CD14-positive monocyte (primary cell): ENCODE results near the gene ARFGEF3. TPM values are rescaled to one million over a fixed set of nuclear protein-coding genes. Genes with fewer than 3 reads are reported as not detected.

Experiments used
- DNase-seq, 3 donors: peaks; one replicate each; pipeline ENCODE4 v3.0.0-alpha.2; 2011 to 2022
- H2AFZ ChIP-seq: 2 replicates; pipeline ENCODE4 v1.6.0; 2012; ENCODE audit warnings: mild to moderate bottlenecking, low read depth, low read length, inconsistent platforms; ENCODE audit not compliant: insufficient read depth, poor library complexity, severe bottlenecking
- H3K27ac ChIP-seq, 2 donors: 1 replicate in 1 of 2; 2 replicates in 1 of 2; pipeline ENCODE4 v1.5.1; 2012 to 2013; ENCODE audit warnings: low read length in 2 of 2, control low read depth in 1 of 2, inconsistent platforms in 1 of 2, low read depth in 1 of 2, mild to moderate bottlenecking in 1 of 2
- H3K27me3 ChIP-seq, 2 donors: one replicate each; pipeline versions ENCODE4 v1.6.0 to v1.6.1; 2011 to 2013; ENCODE audit warnings: low read length in 2 of 2; ENCODE audit not compliant: control insufficient read depth in 2 of 2, insufficient read depth in 2 of 2
- H3K36me3 ChIP-seq, 2 donors: replicated peaks in 1 of 2; 1 replicate in 1 of 2; 2 replicates in 1 of 2; pipeline versions ENCODE4 v1.5.1 to v1.6.1; 2012 to 2013; ENCODE audit warnings: low read length in 2 of 2, control low read depth in 1 of 2, inconsistent platforms in 1 of 2, mild to moderate bottlenecking in 1 of 2; ENCODE audit not compliant: insufficient read depth in 2 of 2, control insufficient read depth in 1 of 2
- H3K4me1 ChIP-seq, 2 donors: 1 replicate in 1 of 2; 2 replicates in 1 of 2; pipeline versions ENCODE4 v1.5.1 to v1.6.1; 2012 to 2013; ENCODE audit warnings: low read length in 2 of 2, control low read depth in 1 of 2, inconsistent platforms in 1 of 2, mild to moderate bottlenecking in 1 of 2, moderate library complexity in 1 of 2; ENCODE audit not compliant: insufficient read depth in 2 of 2, control insufficient read depth in 1 of 2
- H3K4me2 ChIP-seq: replicated peaks from 2 replicates; pipeline ENCODE3; 2012; ENCODE audit warnings: low read length, moderate library complexity, mild to moderate bottlenecking; ENCODE audit not compliant: poor library complexity, severe bottlenecking; ENCODE audit errors: extremely low read depth
- H3K4me3 ChIP-seq, 3 experiments: fragments of 200-600 bp in 1 of 3; sonication (generic) in 1 of 3; replicated peaks in 1 of 3; 1 replicate in 2 of 3; 2 replicates in 1 of 3; pipeline ENCODE4 v1.5.1; 2011 to 2013; ENCODE audit warnings: low read length in 3 of 3, mild to moderate bottlenecking in 3 of 3, control low read depth in 2 of 3, low read depth in 2 of 3, inconsistent platforms in 1 of 3, moderate library complexity in 1 of 3
- H3K79me2 ChIP-seq: 2 replicates; pipeline ENCODE4 v1.6.0; 2012; ENCODE audit warnings: mild to moderate bottlenecking, control low read depth, inconsistent platforms, low read length, moderate library complexity; ENCODE audit not compliant: insufficient read depth
- H3K9ac ChIP-seq: 2 replicates; pipeline ENCODE4 v1.6.0; 2017; ENCODE audit warnings: low read length, mild to moderate bottlenecking; ENCODE audit not compliant: insufficient read depth, poor library complexity, severe bottlenecking
- H3K9me3 ChIP-seq, 2 donors: replicated peaks in 1 of 2; 1 replicate in 1 of 2; 2 replicates in 1 of 2; pipeline versions ENCODE4 v1.5.1 to v1.6.1; 2012 to 2013; ENCODE audit warnings: low read length in 2 of 2, control low read depth in 1 of 2; ENCODE audit not compliant: control insufficient read depth in 1 of 2, insufficient read depth in 1 of 2
- H4K20me1 ChIP-seq: 2 replicates; pipeline ENCODE4 v1.6.0; 2012; ENCODE audit warnings: mild to moderate bottlenecking, low read length, control low read depth, moderate library complexity; ENCODE audit not compliant: insufficient read depth
- H3K27ac Mint-ChIP-seq, 7 donors: one replicate each; pipeline ENCODE4 v1.8.0; 2020; ENCODE audit warnings: mild to moderate bottlenecking in 7 of 7, mixed read lengths in 7 of 7, moderate library complexity in 6 of 7, inconsistent platforms in 2 of 7
- H3K27me3 Mint-ChIP-seq, 3 donors: one replicate each; pipeline ENCODE4 v1.8.0; 2021 to 2022; ENCODE audit warnings: low read depth in 3 of 3, mild to moderate bottlenecking in 3 of 3, mixed read lengths in 3 of 3, moderate library complexity in 3 of 3, inconsistent platforms in 1 of 3
- H3K36me3 Mint-ChIP-seq, 2 donors: one replicate each; pipeline ENCODE4 v1.8.0; 2020; ENCODE audit warnings: mixed read lengths in 2 of 2, inconsistent platforms in 1 of 2, mild to moderate bottlenecking in 1 of 2
- H3K4me1 Mint-ChIP-seq: one replicate; pipeline ENCODE4 v1.8.0; 2020; ENCODE audit warnings: mild to moderate bottlenecking, mixed read lengths
- H3K4me3 Mint-ChIP-seq, 2 donors: one replicate each; pipeline ENCODE4 v1.8.0; 2020; ENCODE audit warnings: mild to moderate bottlenecking in 2 of 2, mixed read lengths in 2 of 2, moderate library complexity in 1 of 2
- H3K9me3 Mint-ChIP-seq, 7 donors: one replicate each; pipeline ENCODE4 v1.8.0; 2020 to 2022; ENCODE audit warnings: mixed read lengths in 7 of 7, mild to moderate bottlenecking in 6 of 7, moderate library complexity in 6 of 7, inconsistent platforms in 2 of 7
- CTCF ChIP-seq: fragments of 200-600 bp; IDR thresholded peaks from one replicate; pipeline ENCODE4 v1.8.0; 2022; ENCODE audit warnings: antibody characterized with exemption, mild to moderate bottlenecking
- WGBS: methylation state at CpG from one replicate; pipeline ENCODE4 v1.1.5; 2013; ENCODE audit warnings: missing lambda C conversion rate; ENCODE audit not compliant: insufficient coverage; 5-methylcytosine and 5-hydroxymethylcytosine counted together
- intact Hi-C, 2 donors: fragments of 100-400 bp; cut with micrococcal nuclease; formaldehyde crosslinking; loops; one replicate each; pipeline versions ENCODE4 v1.15.0 to v1.15.1; 2023
- polyA plus RNA-seq, 3 donors: library from polyadenylated mRNA; depleted of rRNA in 1 of 3; unstranded in 2 of 3; stranded (reverse) in 1 of 3; fragments of 300-500 nt in 2 of 3; fragments of >200 nt in 1 of 3; fragmentation: Illumina TruSeq in 2 of 3; gene quantifications; 1 replicate in 2 of 3; 2 replicates in 1 of 3; pipeline ENCODE4 v1.2.3, GENCODE V29; 2012 to 2021

Gene ARFGEF3
- polyA plus RNA-seq, 3 donors: not detected

GRCh38 chr6:138128096-138128495 is 33.6 kb upstream of the ARFGEF3 start:
- Mint-ChIP-seq H3K4me1 (no peaks in the 10 kb centered on the region), H3K27me3 (peaks cover 0 to 9% (median 0%) of the 10 kb centered on the region in 3 donors), H3K4me3 (no peak overlapping the region), H3K9me3 (peaks cover 0 to 4% (median 0%) of the 10 kb centered on the region in 7 donors), H3K27ac (no peak overlapping the region), H3K36me3 (no peaks in the 10 kb centered on the region)
- H3K4me2 ChIP-seq: no peak overlapping the region
- 100% methylated on average over 1 of the region's 3 CpGs for WGBS
- no peak for DNase-seq
- H3K9me3 ChIP-seq: no peaks in the 10 kb centered on the region
- H3K36me3 ChIP-seq: no peaks in the 10 kb centered on the region
- H3K9ac ChIP-seq: no peak overlapping the region
- no peak for TF ChIP-seq CTCF
- no peaks in the 10 kb centered on the region for H4K20me1 ChIP-seq
- intact Hi-C loops: no loop called here
- H3K4me1 ChIP-seq: no peaks in the 10 kb centered on the region
- no peak overlapping the region for H2AFZ ChIP-seq
- H3K79me2 ChIP-seq: no peaks in the 10 kb centered on the region
- H3K27me3 ChIP-seq: no peaks in the 10 kb centered on the region
- no peak overlapping the region for H3K27ac ChIP-seq
- H3K4me3 ChIP-seq: no peak overlapping the region

GRCh38 chr6:138129190-138129589 is 32.5 kb upstream of the ARFGEF3 start:
- no peak overlapping the region for H3K4me3 ChIP-seq
- no peak overlapping the region for H3K4me2 ChIP-seq
- H3K79me2 ChIP-seq: no peaks in the 10 kb centered on the region
- Mint-ChIP-seq H3K4me1 (no peaks in the 10 kb centered on the region), H3K9me3 (peaks cover 0 to 2% (median 0%) of the 10 kb centered on the region in 7 donors), H3K27me3 (peaks cover 0 to 11% (median 0%) of the 10 kb centered on the region in 3 donors), H3K4me3 (no peak overlapping the region), H3K36me3 (no peaks in the 10 kb centered on the region), H3K27ac (no peak overlapping the region)
- H3K9me3 ChIP-seq: no peaks in the 10 kb centered on the region
- intact Hi-C loops: no loop called here
- 97% methylated on average over 8 of the region's 8 CpGs for WGBS
- H2AFZ ChIP-seq: no peak overlapping the region
- no peak overlapping the region for H3K9ac ChIP-seq
- H3K4me1 ChIP-seq: no peaks in the 10 kb centered on the region
- H4K20me1 ChIP-seq: no peaks in the 10 kb centered on the region
- H3K27ac ChIP-seq: no peak overlapping the region
- no peak for TF ChIP-seq CTCF
- no peak for DNase-seq
- no peaks in the 10 kb centered on the region for H3K36me3 ChIP-seq
- H3K27me3 ChIP-seq: no peaks in the 10 kb centered on the region
